HepG2 (cell line): ENCODE data around the gene MSI2. TPM values are rescaled to one million over a fixed set of nuclear protein-coding genes. Genes with fewer than 3 reads are reported as not detected.

Experiments used
- ATAC-seq: fragments of 200-7000 bp; cut with Tn5 transposase; 3 replicates; pipeline ENCODE4 v1.9.1; 2020; ENCODE audit warnings: mild to moderate bottlenecking, moderate library complexity
- BruUV-seq: library from RNA; stranded (reverse); fragments of 400-500 nt; replicated peaks from 2 replicates; lab custom pipeline; 2021; lab: Mats Ljungman, UMichigan
- CTCF ChIA-PET: fragments of 300-600 bp; formaldehyde crosslinking; extraction: SDS; loops from one replicate; lab custom pipeline; 2021; ENCODE audit warnings: low total read pairs, inconsistent platforms, low intra/inter-chr PET ratio; lab: Yijun Ruan, JAX
- POLR2A ChIA-PET: fragments of 350-600 bp; sonication (Branson Sonifier 250); formaldehyde crosslinking; loops from one replicate; lab custom pipeline; 2020; ENCODE audit warnings: antibody characterized with exemption, inconsistent platforms; lab: Yijun Ruan, JAX
- DNase-seq: peaks from one replicate; pipeline ENCODE4 v3.0.0-alpha.2; 2015; ENCODE audit warnings: low spot score
- FAIRE-seq: peaks from 3 replicates; lab custom pipeline; 2011; peaks lifted over from hg19 to GRCh38; lab: Jason Lieb, UNC
- H2AFZ ChIP-seq: one replicate; pipeline ENCODE4 v1.6.1; 2011; ENCODE audit warnings: low read length, inconsistent platforms
- H3K27ac ChIP-seq: fragments of 300-600 bp; 3 replicates; pipeline ENCODE4 v1.8.0; 2011; ENCODE audit warnings: mixed run types, mild to moderate bottlenecking, mixed read lengths, low read length, inconsistent platforms; ENCODE audit not compliant: insufficient read depth; ENCODE audit errors: extremely low read length
- H3K27me3 ChIP-seq, 2 experiments: fragments of 200-600 bp in 1 of 2; 2 replicates in 1 of 2; 3 replicates in 1 of 2; pipeline versions ENCODE4 v1.6.0 to v1.8.0; 2011; ENCODE audit warnings: low read length in 2 of 2, mild to moderate bottlenecking in 2 of 2, moderate library complexity in 2 of 2, inconsistent platforms in 1 of 2; ENCODE audit not compliant: insufficient read depth in 2 of 2, control insufficient read depth in 1 of 2
- H3K36me3 ChIP-seq, 2 experiments: fragments of 200-600 bp in 1 of 2; replicated peaks in 1 of 2; 2 replicates in 1 of 2; 3 replicates in 1 of 2; pipeline versions ENCODE4 v1.5.1 to v1.8.0; 2011; ENCODE audit warnings: low read length in 2 of 2, inconsistent platforms in 1 of 2; ENCODE audit not compliant: insufficient read depth in 2 of 2, control insufficient read depth in 1 of 2
- H3K4me1 ChIP-seq: 2 replicates; pipeline ENCODE4 v1.5.1; 2012; ENCODE audit warnings: low read length, inconsistent platforms; ENCODE audit not compliant: insufficient read depth
- H3K4me2 ChIP-seq: 2 replicates; pipeline ENCODE4 v1.6.0; 2011; ENCODE audit warnings: low read depth, low read length, inconsistent platforms
- H3K4me3 ChIP-seq, 3 experiments: fragments of 200-600 bp in 1 of 3; sonication (generic), shearing (Covaris generic) in 1 of 3; replicated peaks in 1 of 3; 2 replicates each; pipeline ENCODE4 v1.5.1; 2011 to 2016; ENCODE audit warnings: low read length in 3 of 3, inconsistent platforms in 2 of 3, low read depth in 2 of 3, mild to moderate bottlenecking in 2 of 3, control low read depth in 1 of 3, mixed read lengths in 1 of 3; ENCODE audit not compliant: insufficient read depth in 1 of 3
- H3K79me2 ChIP-seq: one replicate; pipeline ENCODE4 v1.6.1; 2011; ENCODE audit warnings: low read length, inconsistent platforms; ENCODE audit not compliant: insufficient read depth
- H3K9ac ChIP-seq: 2 replicates; pipeline ENCODE4 v1.6.0; 2011; ENCODE audit warnings: mild to moderate bottlenecking, low read depth, low read length, inconsistent platforms; ENCODE audit not compliant: insufficient read depth
- H3K9me3 ChIP-seq: 2 replicates; pipeline ENCODE4 v1.5.1; 2012; ENCODE audit warnings: mild to moderate bottlenecking, low read length
- H4K20me1 ChIP-seq: 2 replicates; pipeline ENCODE4 v1.6.0; 2011; ENCODE audit warnings: inconsistent platforms, mild to moderate bottlenecking, low read length, moderate library complexity; ENCODE audit not compliant: insufficient read depth
- ATAD3A ChIP-seq: sonication (generic); formaldehyde crosslinking; IDR thresholded peaks from 2 replicates; pipeline ENCODE4 v1.4.0; 2020; ENCODE audit warnings: missing genetic modification reagents
- GABPA ChIP-seq, 2 experiments: IDR thresholded peaks; 2 replicates each; pipeline ENCODE4 v1.6.1; 2011 to 2016; ENCODE audit warnings: low read depth in 2 of 2, low read length in 1 of 2, missing biosample characterization in 1 of 2, missing genetic modification characterization in 1 of 2
- HMGA1 ChIP-seq: sonication (generic); formaldehyde crosslinking; conservative IDR thresholded peaks from 2 replicates; pipeline ENCODE4 v1.4.0; 2020; ENCODE audit warnings: missing genetic modification reagents
- IRX3 ChIP-seq: sonication (generic); formaldehyde crosslinking; IDR thresholded peaks from 2 replicates; pipeline ENCODE4 v1.8.1; 2023; ENCODE audit warnings: mild to moderate bottlenecking, low read depth, missing genetic modification reagents, borderline replicate concordance
- MBNL3 ChIP-seq: fragments of 250-450 bp; sonication (Bioruptor Pico); conservative IDR thresholded peaks from 2 replicates; pipeline ENCODE4 v1.8.0; 2022; ENCODE audit warnings: mild to moderate bottlenecking, inconsistent platforms
- MZF1 ChIP-seq: sonication (generic); formaldehyde crosslinking; IDR thresholded peaks from 2 replicates; pipeline ENCODE4 v1.8.1; 2023; ENCODE audit warnings: mild to moderate bottlenecking, missing genetic modification reagents, borderline replicate concordance
- ZNF354B ChIP-seq: sonication (generic); formaldehyde crosslinking; IDR thresholded peaks from 2 replicates; pipeline ENCODE4 v1.8.0; 2022; ENCODE audit warnings: mild to moderate bottlenecking, missing genetic modification reagents
- ZNF777 ChIP-seq: sonication (generic); formaldehyde crosslinking; IDR thresholded peaks from 2 replicates; pipeline ENCODE4 v1.4.0; 2020; ENCODE audit warnings: missing genetic modification reagents
- WGBS: methylation state at CpG from one replicate; pipeline ENCODE4 v1.1.6; 2017; ENCODE audit warnings: low lambda C conversion rate; 5-methylcytosine and 5-hydroxymethylcytosine counted together
- in situ Hi-C: cut with HindIII; loops from 2 replicates; pipeline ENCODE4 v1.10.0; 2017; ENCODE audit warnings: low pct_unique_long_range_greater_than_20kb; ENCODE audit not compliant: extremely low pct_ligation_motif_present
- intact Hi-C: fragments of 100-400 bp; cut with micrococcal nuclease; formaldehyde crosslinking; loops from one replicate; pipeline ENCODE4 v1.10.0; 2022; ENCODE audit not compliant: unreplicated experiment
- polyA plus RNA-seq, 8 experiments: library from polyadenylated mRNA; depleted of rRNA in 3 of 8; stranded (reverse) in 7 of 8; unstranded in 1 of 8; fragments of >200 nt; fragmentation: Illumina TruSeq in 4 of 8; extraction: Trizol in 4 of 8; gene quantifications; 2 replicates each; pipeline versions ENCODE4 v1.2.1 to v1.2.3, GENCODE V29; 2011 to 2016; ENCODE audit warnings: low read depth in 4 of 8, missing spikeins in 1 of 8, mixed read lengths in 1 of 8; ENCODE audit not compliant: insufficient read depth in 1 of 8
- total RNA-seq, 5 experiments: library from RNA; depleted of rRNA; stranded (reverse); fragments of >200 nt; fragmentation: Illumina TruSeq; extraction: Trizol; gene quantifications; 2 replicates each; pipeline ENCODE4 v1.2.3, GENCODE V29; 2016; ENCODE audit warnings: low read depth in 1 of 5
- TF ChIP-seq, protein P1 (sequence below): sonication (generic); formaldehyde crosslinking; IDR thresholded peaks from 2 replicates; pipeline ENCODE4 v1.8.1; 2023; ENCODE audit warnings: mild to moderate bottlenecking, missing genetic modification reagents, borderline replicate concordance
- TF ChIP-seq, protein P2 (sequence below): sonication (generic); formaldehyde crosslinking; IDR thresholded peaks from 2 replicates; pipeline ENCODE4 v1.4.0; 2020; ENCODE audit warnings: missing genetic modification reagents
- TF ChIP-seq, protein P3 (sequence below): sonication (generic); formaldehyde crosslinking; IDR thresholded peaks from 2 replicates; pipeline ENCODE4 v1.9.0; 2021; ENCODE audit warnings: missing genetic modification reagents, borderline replicate concordance
- TF ChIP-seq, protein P4 (sequence below): sonication (generic); formaldehyde crosslinking; IDR thresholded peaks from 2 replicates; pipeline ENCODE4 v1.4.0; 2020; ENCODE audit warnings: mild to moderate bottlenecking, missing genetic modification reagents
- TF ChIP-seq, protein P5 (sequence below): sonication (generic); formaldehyde crosslinking; IDR thresholded peaks from 2 replicates; pipeline ENCODE4 v1.4.0; 2020; ENCODE audit warnings: missing genetic modification reagents, borderline replicate concordance

The MSI2 gene
- total and polyA plus RNA-seq, 2 of the 13 experiments (the other 11 are each of a cell fraction or from before 2014, with no cell fraction given), result 77.5 to 78.4 TPM

DNA sequence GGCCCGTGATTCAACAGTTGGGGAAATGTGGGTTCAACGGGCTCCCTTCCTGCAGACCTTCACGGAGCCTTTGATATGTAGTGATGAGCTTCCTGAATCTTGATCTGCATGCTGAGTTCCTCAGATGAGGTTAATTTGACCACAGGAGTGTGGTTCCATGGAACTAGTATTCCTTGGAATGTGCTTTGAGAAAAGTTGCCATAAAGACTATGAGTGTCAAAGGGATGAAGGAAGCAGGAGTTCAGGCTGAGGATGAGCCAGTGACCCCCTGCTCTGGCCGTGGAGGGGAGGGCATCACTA lies 229.2 kb downstream of the MSI2 start (continued):
- TF ChIP-seq, protein P1, sequence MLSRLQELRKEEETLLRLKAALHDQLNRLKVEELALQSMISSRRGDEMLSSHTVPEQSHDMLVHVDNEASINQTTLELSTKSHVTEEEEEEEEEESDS, result no peak
- TF ChIP-seq ZNF354B (CRISPR knock-in tag), result no peak
- TF ChIP-seq MZF1, result no peak
- no peak for TF ChIP-seq HMGA1 (CRISPR knock-in tag)
- no peak for TF ChIP-seq ZNF777 (CRISPR knock-in tag)
- no peak for TF ChIP-seq MBNL3 (CRISPR knock-in tag)
- TF ChIP-seq GABPA (IDR thresholded peaks at IDR 0.05; ENCODE audit: low read depth, low read length), result no peak
- no peak for TF ChIP-seq GABPA (CRISPR knock-in tag; IDR thresholded peaks at IDR 0.05; ENCODE audit: low read depth)
- no peak for TF ChIP-seq ATAD3A (CRISPR knock-in tag)

DNA sequence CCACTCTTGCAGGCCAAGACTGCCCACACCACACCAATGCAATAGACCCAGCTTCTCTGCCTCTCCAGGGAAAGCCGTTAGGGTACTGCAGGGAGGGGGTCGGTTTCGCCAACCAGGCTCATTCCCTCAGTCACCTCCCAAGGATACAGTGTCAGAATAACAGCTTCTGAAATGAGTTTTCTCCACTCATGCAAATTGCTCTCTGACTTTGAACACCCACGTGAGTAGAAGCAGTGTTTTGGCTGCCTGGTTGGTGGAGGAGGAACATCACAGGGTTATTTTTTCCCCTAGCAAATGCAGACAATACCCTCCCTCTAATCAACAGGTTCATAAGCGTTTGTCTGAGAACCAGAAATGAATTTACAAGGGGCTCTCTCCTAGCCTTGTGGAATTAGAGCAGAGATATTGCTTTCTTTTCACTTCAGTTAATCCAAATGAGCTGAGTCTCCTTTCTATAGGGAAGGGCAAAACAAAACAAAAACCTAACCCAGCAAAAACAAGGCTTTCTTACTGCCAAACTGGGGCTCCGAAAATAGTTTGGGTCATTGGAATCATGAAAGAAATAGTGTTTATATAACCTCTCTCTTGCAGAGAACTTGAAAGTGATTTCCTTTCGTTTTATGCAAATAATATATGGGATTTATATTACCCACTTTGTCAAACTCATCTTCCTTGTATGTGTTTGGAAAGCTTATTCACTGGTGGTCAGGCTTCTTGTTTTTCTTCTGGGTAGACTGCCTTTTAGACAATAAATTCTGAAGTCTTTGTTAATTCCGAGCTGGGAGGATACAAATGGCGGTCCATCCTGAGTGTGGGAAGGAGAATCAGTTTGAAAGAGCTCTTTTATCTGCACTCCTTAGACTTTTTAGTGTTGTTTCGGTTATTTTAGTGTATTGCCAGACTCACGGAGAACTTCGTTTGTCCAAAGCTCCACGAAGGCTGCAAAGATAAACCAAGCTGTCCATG lies 229.9 kb downstream of the MSI2 start:
- in situ Hi-C loops (no loop called here), intact Hi-C loops (no loop called here)
- Histone ChIP-seq H4K20me1 (no peaks in the 10 kb centered on the region; the same call in 1 of the 2 replicates), H3K4me2 (no peak overlapping the region), H3K79me2 (peaks cover 13% of the 10 kb centered on the region), H3K4me3 (no peak overlapping the region), H3K4me1 (peaks cover 9% of the 10 kb centered on the region), H3K9me3 (no peaks in the 10 kb centered on the region), H2AFZ (no peak overlapping the region), H3K27ac (no peak overlapping the region), H3K27me3 (no peaks in the 10 kb centered on the region), H3K9ac (no peak overlapping the region), H3K36me3 (peaks cover 6 to 16% of the 10 kb centered on the region in 2 experiments; a peak in 4 of 5 replicates)
- DNase-seq (no peak), ATAC-seq (no peak), FAIRE-seq (no peak)
- BruUV-seq, result no TSS peak
- 88% methylated on average over 13 of the region's 13 CpGs for WGBS
- ChIA-PET CTCF (no interaction called here), POLR2A (no interaction called here)
- TF ChIP-seq, protein P2, sequence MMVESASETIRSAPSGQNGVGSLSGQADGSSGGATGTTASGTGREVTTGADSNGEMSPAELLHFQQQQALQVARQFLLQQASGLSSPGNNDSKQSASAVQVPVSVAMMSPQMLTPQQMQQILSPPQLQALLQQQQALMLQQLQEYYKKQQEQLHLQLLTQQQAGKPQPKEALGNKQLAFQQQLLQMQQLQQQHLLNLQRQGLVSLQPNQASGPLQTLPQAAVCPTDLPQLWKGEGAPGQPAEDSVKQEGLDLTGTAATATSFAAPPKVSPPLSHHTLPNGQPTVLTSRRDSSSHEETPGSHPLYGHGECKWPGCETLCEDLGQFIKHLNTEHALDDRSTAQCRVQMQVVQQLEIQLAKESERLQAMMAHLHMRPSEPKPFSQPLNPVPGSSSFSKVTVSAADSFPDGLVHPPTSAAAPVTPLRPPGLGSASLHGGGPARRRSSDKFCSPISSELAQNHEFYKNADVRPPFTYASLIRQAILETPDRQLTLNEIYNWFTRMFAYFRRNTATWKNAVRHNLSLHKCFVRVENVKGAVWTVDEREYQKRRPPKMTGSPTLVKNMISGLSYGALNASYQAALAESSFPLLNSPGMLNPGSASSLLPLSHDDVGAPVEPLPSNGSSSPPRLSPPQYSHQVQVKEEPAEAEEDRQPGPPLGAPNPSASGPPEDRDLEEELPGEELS (CRISPR knock-in tag), result no peak
- TF ChIP-seq, protein P3, sequence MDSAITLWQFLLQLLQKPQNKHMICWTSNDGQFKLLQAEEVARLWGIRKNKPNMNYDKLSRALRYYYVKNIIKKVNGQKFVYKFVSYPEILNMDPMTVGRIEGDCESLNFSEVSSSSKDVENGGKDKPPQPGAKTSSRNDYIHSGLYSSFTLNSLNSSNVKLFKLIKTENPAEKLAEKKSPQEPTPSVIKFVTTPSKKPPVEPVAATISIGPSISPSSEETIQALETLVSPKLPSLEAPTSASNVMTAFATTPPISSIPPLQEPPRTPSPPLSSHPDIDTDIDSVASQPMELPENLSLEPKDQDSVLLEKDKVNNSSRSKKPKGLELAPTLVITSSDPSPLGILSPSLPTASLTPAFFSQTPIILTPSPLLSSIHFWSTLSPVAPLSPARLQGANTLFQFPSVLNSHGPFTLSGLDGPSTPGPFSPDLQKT (CRISPR knock-in tag), result no peak
- TF ChIP-seq, protein P4, sequence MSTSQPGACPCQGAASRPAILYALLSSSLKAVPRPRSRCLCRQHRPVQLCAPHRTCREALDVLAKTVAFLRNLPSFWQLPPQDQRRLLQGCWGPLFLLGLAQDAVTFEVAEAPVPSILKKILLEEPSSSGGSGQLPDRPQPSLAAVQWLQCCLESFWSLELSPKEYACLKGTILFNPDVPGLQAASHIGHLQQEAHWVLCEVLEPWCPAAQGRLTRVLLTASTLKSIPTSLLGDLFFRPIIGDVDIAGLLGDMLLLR (CRISPR knock-in tag), result no peak
- no peak for TF ChIP-seq IRX3 (CRISPR knock-in tag)
- TF ChIP-seq, protein P5, sequence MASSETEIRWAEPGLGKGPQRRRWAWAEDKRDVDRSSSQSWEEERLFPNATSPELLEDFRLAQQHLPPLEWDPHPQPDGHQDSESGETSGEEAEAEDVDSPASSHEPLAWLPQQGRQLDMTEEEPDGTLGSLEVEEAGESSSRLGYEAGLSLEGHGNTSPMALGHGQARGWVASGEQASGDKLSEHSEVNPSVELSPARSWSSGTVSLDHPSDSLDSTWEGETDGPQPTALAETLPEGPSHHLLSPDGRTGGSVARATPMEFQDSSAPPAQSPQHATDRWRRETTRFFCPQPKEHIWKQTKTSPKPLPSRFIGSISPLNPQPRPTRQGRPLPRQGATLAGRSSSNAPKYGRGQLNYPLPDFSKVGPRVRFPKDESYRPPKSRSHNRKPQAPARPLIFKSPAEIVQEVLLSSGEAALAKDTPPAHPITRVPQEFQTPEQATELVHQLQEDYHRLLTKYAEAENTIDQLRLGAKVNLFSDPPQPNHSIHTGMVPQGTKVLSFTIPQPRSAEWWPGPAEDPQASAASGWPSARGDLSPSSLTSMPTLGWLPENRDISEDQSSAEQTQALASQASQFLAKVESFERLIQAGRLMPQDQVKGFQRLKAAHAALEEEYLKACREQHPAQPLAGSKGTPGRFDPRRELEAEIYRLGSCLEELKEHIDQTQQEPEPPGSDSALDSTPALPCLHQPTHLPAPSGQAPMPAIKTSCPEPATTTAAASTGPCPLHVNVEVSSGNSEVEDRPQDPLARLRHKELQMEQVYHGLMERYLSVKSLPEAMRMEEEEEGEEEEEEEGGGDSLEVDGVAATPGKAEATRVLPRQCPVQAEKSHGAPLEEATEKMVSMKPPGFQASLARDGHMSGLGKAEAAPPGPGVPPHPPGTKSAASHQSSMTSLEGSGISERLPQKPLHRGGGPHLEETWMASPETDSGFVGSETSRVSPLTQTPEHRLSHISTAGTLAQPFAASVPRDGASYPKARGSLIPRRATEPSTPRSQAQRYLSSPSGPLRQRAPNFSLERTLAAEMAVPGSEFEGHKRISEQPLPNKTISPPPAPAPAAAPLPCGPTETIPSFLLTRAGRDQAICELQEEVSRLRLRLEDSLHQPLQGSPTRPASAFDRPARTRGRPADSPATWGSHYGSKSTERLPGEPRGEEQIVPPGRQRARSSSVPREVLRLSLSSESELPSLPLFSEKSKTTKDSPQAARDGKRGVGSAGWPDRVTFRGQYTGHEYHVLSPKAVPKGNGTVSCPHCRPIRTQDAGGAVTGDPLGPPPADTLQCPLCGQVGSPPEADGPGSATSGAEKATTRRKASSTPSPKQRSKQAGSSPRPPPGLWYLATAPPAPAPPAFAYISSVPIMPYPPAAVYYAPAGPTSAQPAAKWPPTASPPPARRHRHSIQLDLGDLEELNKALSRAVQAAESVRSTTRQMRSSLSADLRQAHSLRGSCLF (CRISPR knock-in tag), result no peak
